Measurements from ENCODE around the gene SELENON. TPM values are rescaled to one million over a fixed set of nuclear protein-coding genes. Genes with fewer than 3 reads are reported as not detected.

Gene SELENON
- total RNA-seq, 4 donors from 2014 or later, result 33.5 to 82.8 (median 39.4) TPM

DNA sequence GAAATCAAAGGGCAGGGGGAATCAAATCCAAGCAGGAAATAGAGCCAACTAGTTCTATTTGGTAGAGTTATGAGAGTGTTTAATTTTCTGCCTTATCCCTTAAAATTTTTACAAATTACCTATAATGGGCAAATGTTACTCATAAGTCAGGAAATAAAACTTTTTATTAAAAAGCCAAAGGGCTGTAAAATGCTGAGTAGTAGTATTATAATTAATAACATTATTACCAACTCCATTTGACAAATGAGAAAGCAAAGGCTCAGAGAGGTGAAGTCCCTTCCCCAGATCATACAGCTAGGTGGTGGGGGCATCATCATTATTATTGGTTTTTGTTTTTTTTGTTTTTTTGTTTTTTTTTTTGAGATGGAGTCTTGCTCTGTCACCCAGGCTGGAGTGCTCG is 3.4 kb downstream of the SELENON start:
- Histone ChIP-seq H3K36me3 (peaks cover 0 to 34% of the 10 kb centered on the region in 2 donors), H3K4me3 (no peak overlapping the region), H3K9me3 (no peaks in the 10 kb centered on the region), H3K27me3 (no peaks in the 10 kb centered on the region), H3K4me1 (peaks cover 0 to 94% (median 36%) of the 10 kb centered on the region in 3 donors), H3K27ac (peak overlapping the region in 1 of 4 donors; percentile 65)
- no peak for TF ChIP-seq EP300 (IDR thresholded peaks at IDR 0.05)
- TF ChIP-seq, protein P1, sequence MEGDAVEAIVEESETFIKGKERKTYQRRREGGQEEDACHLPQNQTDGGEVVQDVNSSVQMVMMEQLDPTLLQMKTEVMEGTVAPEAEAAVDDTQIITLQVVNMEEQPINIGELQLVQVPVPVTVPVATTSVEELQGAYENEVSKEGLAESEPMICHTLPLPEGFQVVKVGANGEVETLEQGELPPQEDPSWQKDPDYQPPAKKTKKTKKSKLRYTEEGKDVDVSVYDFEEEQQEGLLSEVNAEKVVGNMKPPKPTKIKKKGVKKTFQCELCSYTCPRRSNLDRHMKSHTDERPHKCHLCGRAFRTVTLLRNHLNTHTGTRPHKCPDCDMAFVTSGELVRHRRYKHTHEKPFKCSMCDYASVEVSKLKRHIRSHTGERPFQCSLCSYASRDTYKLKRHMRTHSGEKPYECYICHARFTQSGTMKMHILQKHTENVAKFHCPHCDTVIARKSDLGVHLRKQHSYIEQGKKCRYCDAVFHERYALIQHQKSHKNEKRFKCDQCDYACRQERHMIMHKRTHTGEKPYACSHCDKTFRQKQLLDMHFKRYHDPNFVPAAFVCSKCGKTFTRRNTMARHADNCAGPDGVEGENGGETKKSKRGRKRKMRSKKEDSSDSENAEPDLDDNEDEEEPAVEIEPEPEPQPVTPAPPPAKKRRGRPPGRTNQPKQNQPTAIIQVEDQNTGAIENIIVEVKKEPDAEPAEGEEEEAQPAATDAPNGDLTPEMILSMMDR (IDR thresholded peaks at IDR 0.05), result no peak
- no peak for TF ChIP-seq POLR2AphosphoS5 (IDR thresholded peaks at IDR 0.05)
- TF ChIP-seq POLR2A (IDR thresholded peaks at IDR 0.05), result no peak
- 100% methylated on average over 1 of the region's 1 CpG; no CpG with 5 or more reads in 1 of the 2 donors for WGBS, 2 donors (ENCODE audit: low coverage in 1 of 2)
- no peak for ATAC-seq

DNA sequence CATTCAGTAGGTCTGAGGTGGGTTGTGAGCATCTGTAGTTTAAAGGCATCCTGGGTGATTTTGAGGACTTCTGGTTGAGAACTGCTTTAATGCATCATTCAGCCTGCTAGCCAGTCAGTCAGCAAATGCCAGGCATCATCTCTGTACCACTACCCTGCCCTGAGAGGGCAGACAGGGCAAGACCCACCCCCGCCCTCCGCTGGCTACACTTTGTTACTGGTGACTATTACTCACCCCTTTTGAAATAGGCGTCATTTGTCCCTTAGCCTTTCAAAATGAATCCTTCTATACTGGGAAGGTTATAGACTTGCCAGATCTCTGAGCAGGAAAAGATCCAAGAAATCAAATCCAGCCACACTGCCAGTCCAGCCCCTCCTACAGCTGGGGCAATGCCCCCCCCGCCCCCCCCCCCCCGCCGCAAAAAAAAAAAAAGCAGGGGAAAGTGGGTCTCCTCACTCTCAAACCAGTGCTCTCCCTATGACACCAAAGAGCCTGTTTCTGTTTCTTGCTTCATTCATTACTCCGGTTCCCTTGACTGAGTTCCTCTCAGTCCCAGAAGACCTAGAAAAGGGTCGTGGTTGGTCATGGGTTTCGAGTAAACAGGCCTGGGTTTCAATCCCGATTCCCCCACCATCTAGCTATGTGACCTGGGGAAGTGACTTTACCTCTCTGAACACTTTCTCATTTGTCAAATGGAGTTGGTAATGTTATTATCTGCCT is 4.4 kb downstream of the SELENON start:
- ATAC-seq, result no peak
- Histone ChIP-seq H3K36me3 (peaks cover 0 to 44% of the 10 kb centered on the region in 2 donors), H3K4me3 (no peak overlapping the region), H3K4me1 (peaks cover 0 to 89% (median 31%) of the 10 kb centered on the region in 3 donors), H3K27ac (peak overlapping the region in 3 of 4 donors; percentile 46 to 65 (median 65)), H3K9me3 (no peaks in the 10 kb centered on the region), H3K27me3 (no peaks in the 10 kb centered on the region)
- 77% methylated on average over 3 to 7 of the region's 10 CpGs for WGBS, 2 donors (ENCODE audit: low coverage in 1 of 2)
- TF ChIP-seq, protein P1 (IDR thresholded peaks at IDR 0.05), result no peak
- TF ChIP-seq EP300 (IDR thresholded peaks at IDR 0.05) (no peak), POLR2AphosphoS5 (IDR thresholded peaks at IDR 0.05) (peak; percentile 26)

DNA sequence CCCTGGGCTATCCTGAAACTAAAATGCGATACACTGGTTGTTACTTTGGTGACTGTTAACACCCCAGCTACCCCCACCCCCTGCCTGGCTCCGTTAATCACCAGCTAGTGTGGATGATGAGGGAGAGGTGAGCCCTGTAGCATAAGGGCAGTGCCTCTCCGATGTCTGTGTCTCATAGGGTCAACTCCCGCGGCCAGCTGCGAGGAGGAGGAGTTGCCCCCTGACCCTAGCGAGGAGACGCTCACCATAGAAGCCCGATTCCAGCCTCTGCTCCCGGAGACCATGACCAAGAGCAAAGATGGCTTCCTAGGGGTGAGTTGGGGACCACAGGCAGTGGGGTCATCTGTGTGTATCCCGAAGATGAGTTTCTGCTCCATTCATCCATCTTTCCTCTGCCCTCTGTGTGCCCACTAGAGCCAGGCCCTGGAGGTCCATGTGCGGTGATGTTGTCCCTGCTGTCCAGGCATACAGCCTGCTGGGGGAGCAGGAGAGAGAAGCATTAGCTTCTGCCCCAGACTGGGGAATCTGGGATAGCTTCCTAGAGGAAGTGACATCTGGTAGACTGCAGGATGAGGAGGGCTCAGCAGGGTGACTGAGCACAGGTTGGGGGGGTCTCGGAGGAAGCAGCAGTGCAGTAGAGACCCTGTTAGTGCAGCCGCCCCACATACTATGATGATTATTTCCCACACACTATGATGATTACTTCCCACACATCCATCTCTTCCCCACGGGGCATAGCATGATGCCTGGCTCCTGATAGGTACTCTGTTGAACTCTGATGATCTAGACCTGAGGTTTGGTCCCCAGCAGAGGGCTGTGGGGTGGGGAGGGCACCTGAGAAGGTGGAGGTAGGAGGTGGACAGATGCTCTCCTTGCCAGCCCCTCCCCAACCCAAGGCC is 5.2 kb downstream of the SELENON start:
- Histone ChIP-seq H3K27ac (peak overlapping the region in 3 of 4 donors; percentile 46 to 65 (median 65)), H3K4me3 (no peak overlapping the region), H3K27me3 (no peaks in the 10 kb centered on the region), H3K36me3 (peaks cover 0 to 53% of the 10 kb centered on the region in 2 donors), H3K4me1 (peaks cover 0 to 87% (median 29%) of the 10 kb centered on the region in 3 donors), H3K9me3 (no peaks in the 10 kb centered on the region)
- no peak for ATAC-seq
- no peak for TF ChIP-seq POLR2A (IDR thresholded peaks at IDR 0.05)
- TF ChIP-seq, protein P1 (IDR thresholded peaks at IDR 0.05), result no peak
- TF ChIP-seq EP300 (IDR thresholded peaks at IDR 0.05), result no peak
- no peak for TF ChIP-seq POLR2AphosphoS5 (IDR thresholded peaks at IDR 0.05)
- 50 to 70% methylated on average over 1 to 2 of the region's 15 CpGs for WGBS, 2 donors (ENCODE audit: low coverage in 1 of 2)

DNA sequence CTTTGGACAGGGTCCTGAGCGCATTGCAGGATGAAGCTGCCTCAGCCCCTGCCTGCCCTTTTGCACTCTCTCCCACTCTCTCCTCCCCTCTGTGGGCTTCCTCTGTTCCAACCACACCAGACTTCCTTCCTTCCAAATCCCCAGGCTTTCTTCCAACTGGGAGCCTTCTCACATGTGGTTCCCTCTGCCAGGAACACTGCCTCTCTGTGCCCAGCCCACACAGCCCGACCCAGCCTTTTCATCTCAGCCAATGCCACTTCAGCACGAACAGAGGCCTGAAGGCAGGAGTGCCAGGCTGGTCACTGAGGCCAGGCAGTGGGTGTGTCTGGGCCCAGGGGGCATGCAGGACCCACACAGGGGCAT is 5.9 kb downstream of the SELENON start:
- Histone ChIP-seq H3K4me1 (peaks cover 0 to 89% (median 33%) of the 10 kb centered on the region in 3 donors), H3K27ac (peak overlapping the region in 3 of 4 donors; percentile 46 to 65 (median 65)), H3K27me3 (no peaks in the 10 kb centered on the region), H3K4me3 (no peak overlapping the region), H3K36me3 (peaks cover 0 to 59% of the 10 kb centered on the region in 2 donors), H3K9me3 (no peaks in the 10 kb centered on the region)
- WGBS, 2 donors (ENCODE audit: low coverage in 1 of 2), result 33 to 36% methylated on average over 1 to 2 of the region's 3 CpGs
- TF ChIP-seq POLR2A (IDR thresholded peaks at IDR 0.05) (no peak), POLR2AphosphoS5 (IDR thresholded peaks at IDR 0.05) (peak; percentile 55)
- peak; percentile 54 for ATAC-seq

DNA sequence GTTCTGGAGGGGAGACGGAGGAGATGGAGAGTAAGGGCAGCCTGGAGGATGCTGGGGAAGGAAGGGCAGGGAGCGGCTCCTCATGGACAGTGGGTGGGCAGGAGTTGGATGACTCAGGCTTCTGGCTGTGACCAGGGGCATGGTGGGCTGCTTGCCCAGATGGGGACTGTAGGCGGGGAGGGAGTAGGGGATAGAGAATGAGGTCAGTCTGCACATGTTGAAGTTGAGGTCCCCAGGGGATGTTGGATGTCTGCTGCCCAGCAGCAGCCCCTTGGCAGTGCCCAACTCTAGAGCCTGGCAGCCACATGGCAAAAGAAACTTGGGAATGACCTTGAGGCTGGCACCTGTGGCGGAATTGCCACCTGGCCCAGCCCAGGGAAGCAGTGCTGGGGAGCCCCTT is 6.4 kb downstream of the SELENON start:
- no peaks in the 10 kb centered on the region for H3K27me3 ChIP-seq
- H3K9me3 ChIP-seq, result no peaks in the 10 kb centered on the region
- no peak for TF ChIP-seq POLR2AphosphoS5 (IDR thresholded peaks at IDR 0.05)
- no peak for TF ChIP-seq EP300 (IDR thresholded peaks at IDR 0.05)
- TF ChIP-seq, protein P1 (IDR thresholded peaks at IDR 0.05), result no peak
- TF ChIP-seq POLR2A (IDR thresholded peaks at IDR 0.05), result no peak
- peak; percentile 20 for ATAC-seq
- 47% methylated on average over 4 of the region's 4 CpGs; no CpG with 5 or more reads in 1 of the 2 donors for WGBS, 2 donors (ENCODE audit: low coverage in 1 of 2)
- H3K4me1 ChIP-seq, result peaks cover 0 to 88% (median 31%) of the 10 kb centered on the region in 3 donors
- peaks cover 0 to 65% of the 10 kb centered on the region in 2 donors for H3K36me3 ChIP-seq
- peak overlapping the region in 3 of 4 donors; percentile 46 to 65 (median 65) for H3K27ac ChIP-seq
- no peak overlapping the region for H3K4me3 ChIP-seq
